ENCODE results near the gene RRAS. TPM values are rescaled to one million over a fixed set of nuclear protein-coding genes. Genes with fewer than 3 reads are reported as not detected.

Gene RRAS
- total RNA-seq, 1 donor from 2014 or later, result 3.9 TPM

Small RNAs within 50 kb of the gene (microRNA-seq; reads per million reads assigned to microRNA genes)
- 1.8 reads per million for gene MIR5088 (ENCODE audit: borderline number of aligned reads, unreplicated experiment)

Other genes with a start within 250 kb of the RRAS start
- not detected in 2 replicates for gene PTH2, start 216.7 kb downstream of the RRAS start, total RNA-seq
- not detected in 2 replicates for gene GFY, start 214.8 kb downstream of the RRAS start, total RNA-seq
- gene SLC17A7, start 198.6 kb downstream of the RRAS start, total RNA-seq, result 0.29 TPM in 2 replicates
- gene PIH1D1, start 188.3 kb downstream of the RRAS start, total RNA-seq, result 125 TPM in 2 replicates
- 44.2 and 46.0 TPM in 2 replicates for gene ALDH16A1, start 186.9 kb downstream of the RRAS start, total RNA-seq
- 0.96 and 1.1 TPM in 2 replicates for gene FLT3LG, start 165.9 kb downstream of the RRAS start, total RNA-seq
- gene RPL13A, start 152.5 kb downstream of the RRAS start, total RNA-seq, result 2,665 and 2,783 TPM in 2 replicates
- 2,272 and 2,377 TPM in 2 replicates for gene RPS11, start 143.7 kb downstream of the RRAS start, total RNA-seq
- 153 and 169 TPM in 2 replicates for gene FCGRT, start 127.5 kb downstream of the RRAS start, total RNA-seq
- gene RCN3, start 112.1 kb downstream of the RRAS start, total RNA-seq, result 43.4 and 58.0 TPM in 2 replicates
- 75.0 and 82.1 TPM in 2 replicates for gene NOSIP, start 59.6 kb downstream of the RRAS start, total RNA-seq
- 6.8 and 8.3 TPM in 2 replicates for gene PRRG2, start 58.8 kb downstream of the RRAS start, total RNA-seq
- 61.2 and 64.5 TPM in 2 replicates for gene PRR12, start 49.0 kb downstream of the RRAS start, total RNA-seq
- 83.2 and 90.7 TPM in 2 replicates for gene SCAF1, start 2.1 kb upstream of the RRAS start, total RNA-seq
- gene IRF3, start 25.7 kb upstream of the RRAS start, total RNA-seq, result 103 and 110 TPM in 2 replicates
- 58.5 and 59.0 TPM in 2 replicates for gene BCL2L12, start 25.8 kb upstream of the RRAS start, total RNA-seq
- gene PRMT1, start 37.1 kb upstream of the RRAS start, total RNA-seq, result 299 and 306 TPM in 2 replicates
- gene ADM5, start 49.5 kb upstream of the RRAS start, total RNA-seq, result 7.7 TPM in 2 replicates
- gene CPT1C, start 51.0 kb upstream of the RRAS start, total RNA-seq, result 49.9 and 53.1 TPM in 2 replicates
- gene TSKS, start 123.2 kb upstream of the RRAS start, total RNA-seq, result not detected in 2 replicates
- 76.0 and 76.3 TPM in 2 replicates for gene AP2A1, start 126.9 kb upstream of the RRAS start, total RNA-seq
- gene FUZ, start 173.1 kb upstream of the RRAS start, total RNA-seq, result 37.8 and 40.0 TPM in 2 replicates
- gene MED25, start 178.1 kb upstream of the RRAS start, total RNA-seq, result 136 and 141 TPM in 2 replicates
- gene PTOV1, start 211.0 kb upstream of the RRAS start, total RNA-seq, result 518 and 564 TPM in 2 replicates
- 137 and 144 TPM in 2 replicates for gene PNKP, start 227.4 kb upstream of the RRAS start, total RNA-seq
- 41.5 and 48.8 TPM in 2 replicates for gene AKT1S1, start 237.2 kb upstream of the RRAS start, total RNA-seq
- gene TBC1D17, start 237.6 kb upstream of the RRAS start, total RNA-seq, result 44.6 and 45.4 TPM in 2 replicates